ENCODE data around the gene DNAJB13. TPM values are rescaled to one million over a fixed set of nuclear protein-coding genes. Genes with fewer than 3 reads are reported as not detected.

The DNAJB13 gene
- total RNA-seq, 1 experiment from 2014 or later, result not detected

DNA sequence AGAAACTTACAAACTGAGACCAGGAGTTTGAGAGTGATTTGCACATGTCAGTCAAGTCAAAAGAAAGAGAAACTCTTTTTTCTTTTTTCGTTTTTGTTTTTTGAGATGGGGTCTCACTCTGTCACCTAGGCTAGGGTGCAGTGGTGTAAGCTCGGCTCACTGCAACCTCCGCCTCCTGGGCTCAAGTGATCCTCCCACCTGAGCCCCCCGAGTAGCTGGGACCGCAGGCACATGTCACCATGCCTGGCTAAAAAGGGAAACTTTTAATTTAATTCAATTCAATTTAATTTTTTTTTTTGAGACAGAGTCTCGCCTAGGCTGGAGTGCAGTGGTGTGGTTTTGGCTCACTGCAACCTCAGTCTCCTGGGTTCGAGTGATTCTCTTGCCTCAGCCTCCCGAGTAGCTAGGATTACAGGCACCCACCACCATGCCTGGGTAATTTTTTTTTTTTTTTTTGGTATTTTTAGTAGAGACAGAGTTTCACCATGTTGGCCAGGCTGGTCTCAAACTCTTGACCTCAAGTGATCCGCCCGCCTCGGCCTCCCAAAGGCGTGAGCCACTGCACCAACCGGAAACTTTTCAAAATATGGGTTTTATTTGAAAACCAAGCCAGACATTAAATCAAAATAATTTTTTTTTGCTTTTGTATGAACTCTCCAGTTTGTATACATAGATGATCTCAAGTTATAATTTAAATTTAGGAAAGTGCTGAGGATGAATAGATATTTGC lies 48.2 kb downstream of the DNAJB13 start:
- Histone ChIP-seq H2BK12ac (ENCODE audit: insufficient read length, low read depth, low read length) (no peak overlapping the region), H3K23me2 (ENCODE audit: insufficient read length, low read depth, low read length, poor library complexity, severe bottlenecking) (no peaks in the 10 kb centered on the region), H2AFZ (ENCODE audit: low read length) (no peak overlapping the region), H2BK20ac (ENCODE audit: low read depth, low read length, poor library complexity, severe bottlenecking) (no peak overlapping the region), H3K27me3 (ENCODE audit: insufficient read depth, low read length) (no peaks in the 10 kb centered on the region), H3K23ac (ENCODE audit: insufficient read length, low read depth, low read length) (no peak overlapping the region), H2BK120ac (ENCODE audit: low read depth, low read length, poor library complexity, severe bottlenecking) (no peak overlapping the region), H3K4ac (ENCODE audit: low read depth, low read length) (no peak overlapping the region), H4K5ac (ENCODE audit: insufficient read length, low read depth, low read length) (no peak overlapping the region), H3K27ac (ENCODE audit: insufficient read length, low read depth, low read length) (no peak overlapping the region), H4K91ac (ENCODE audit: insufficient read length, low read depth, low read length) (no peak overlapping the region), H2AK5ac (ENCODE audit: insufficient read length, low read length) (no peak overlapping the region), H3K79me1 (ENCODE audit: insufficient read depth, low read depth, low read length, poor library complexity, severe bottlenecking) (no peaks in the 10 kb centered on the region), H3K56ac (ENCODE audit: insufficient read length, low read depth, low read length) (no peak overlapping the region), H4K8ac (replicated peaks; ENCODE audit: insufficient read length, low read depth, low read length) (no peak overlapping the region), H3K79me2 (ENCODE audit: insufficient read depth, low read length) (no peaks in the 10 kb centered on the region), H3K4me1 (ENCODE audit: insufficient read depth, low read length) (no peaks in the 10 kb centered on the region), H2BK5ac (ENCODE audit: insufficient read length, low read length) (no peak overlapping the region), H3K9ac (ENCODE audit: extremely low read depth, insufficient read length, low read length) (no peak overlapping the region), H3K9me3 (ENCODE audit: control insufficient read depth, low read depth, low read length) (no peaks in the 10 kb centered on the region), H3K4me2 (ENCODE audit: insufficient read depth, insufficient read length, low read length) (no peak overlapping the region), H3K18ac (ENCODE audit: insufficient read length, low read depth, low read length) (no peak overlapping the region), H2BK15ac (ENCODE audit: low read depth, low read length) (no peak overlapping the region), H4K20me1 (ENCODE audit: control insufficient read depth, insufficient read depth, insufficient read length) (no peaks in the 10 kb centered on the region), H3K14ac (ENCODE audit: insufficient read depth, low read length) (no peak overlapping the region), H3T11ph (ENCODE audit: low read length) (no peak overlapping the region)
- no peak for TF ChIP-seq CTCF (conservative IDR thresholded peaks at IDR 0.05)
- WGBS (ENCODE audit: extremely low coverage, insufficient read length, low lambda C conversion rate), result no CpG with 5 or more reads among the region's 13 CpGs
- H3K27me3 Mint-ChIP-seq (ENCODE audit: low read depth), result no peaks in the 10 kb centered on the region; the same call in 1 of the 2 replicates
- no peaks in the 10 kb centered on the region for H3K9me3 Mint-ChIP-seq
- no peaks in the 10 kb centered on the region; a peak in 1 of 7 replicates for H3K36me3 Mint-ChIP-seq (ENCODE audit: insufficient read depth in 1 of 3, low read depth in 3 of 3)
- no peak overlapping the region for H3K4me3 Mint-ChIP-seq
- H3K27ac Mint-ChIP-seq, result no peak overlapping the region; a peak in 1 of 7 replicates
- DNase-seq, result no peak
- peaks cover 9 to 14% of the 10 kb centered on the region in 2 experiments for H3K4me1 Mint-ChIP-seq

Measured in H9 (cell line).